GM21526 (cell line): ENCODE data around the gene SUGCT.
A peak's percentile ranks its signal among the peaks of the same experiment; 100 is the strongest.
"Not testable (repeated sequence)": the region's sequence is repeated elsewhere in the genome, so short reads cannot be mapped to it uniquely, and the experiment has no call there.

Experiments
- ATAC-seq: cut with Tn5 transposase; IDR thresholded peaks from one replicate; pipeline ENCODE4 v1.9.1; 2021; ENCODE audit warnings: moderate library complexity; ENCODE audit not compliant: unreplicated experiment, low FRiP score

Gene SUGCT

DNA sequence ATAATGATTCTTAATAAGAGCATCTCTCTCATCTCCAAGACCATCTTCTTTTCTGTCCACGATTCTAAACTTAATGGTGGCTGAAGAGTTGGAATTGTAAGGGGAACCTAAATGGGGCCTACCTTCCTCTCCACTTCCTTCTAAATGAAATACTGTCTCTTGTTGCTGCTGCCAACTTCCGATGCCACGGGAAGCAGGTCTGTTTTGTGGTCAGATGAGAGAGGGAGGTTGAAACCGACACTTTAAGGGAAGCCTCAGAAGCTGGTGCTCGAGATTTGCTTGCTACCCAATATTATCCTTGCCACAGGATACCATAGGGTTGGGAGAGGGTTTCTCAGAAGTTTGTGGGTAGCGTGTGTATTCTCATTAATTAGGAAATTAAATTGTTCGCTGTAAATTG is 464.1 kb downstream of the SUGCT start:
- ATAC-seq: no peak

DNA sequence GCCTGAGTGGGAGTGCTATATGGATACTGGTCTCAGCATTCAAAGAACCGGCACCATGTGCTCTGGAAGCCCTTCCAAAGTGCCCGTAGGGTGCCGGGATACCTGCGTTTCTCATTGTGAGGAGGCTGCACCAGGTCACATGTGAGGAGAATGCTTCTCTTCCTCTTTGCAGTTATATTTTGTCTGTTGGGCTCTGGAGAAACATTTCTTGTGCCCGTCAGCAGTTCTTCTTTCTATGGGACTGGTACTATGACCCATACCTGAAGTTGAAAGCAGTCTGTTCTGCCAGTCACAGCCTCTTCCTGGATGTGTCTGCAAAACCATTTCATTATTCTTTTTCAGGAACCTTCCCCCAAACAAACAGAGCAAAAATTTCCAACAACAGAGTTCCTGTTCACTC is 465.0 kb downstream of the SUGCT start:
- no peak for ATAC-seq

DNA sequence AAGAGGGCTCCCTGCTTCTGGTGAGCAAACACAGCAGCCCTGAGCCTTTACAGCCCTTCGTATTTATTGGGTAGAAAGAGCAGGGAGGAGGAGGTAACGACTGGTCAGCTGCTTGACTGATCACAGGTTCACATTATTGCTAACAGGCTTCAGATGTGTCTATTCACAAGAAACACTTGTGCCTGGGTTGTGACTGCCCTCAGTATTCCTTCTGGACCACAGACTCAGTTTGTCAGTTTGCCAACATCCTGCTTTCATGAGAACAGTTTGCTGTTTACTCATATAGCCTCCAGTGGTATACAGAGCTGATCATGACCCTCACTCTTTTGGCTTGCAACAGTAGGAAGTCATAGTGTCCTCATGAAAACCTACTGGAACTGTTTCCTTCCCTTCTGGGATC is 467.5 kb downstream of the SUGCT start:
- not testable (repeated sequence) for ATAC-seq

DNA sequence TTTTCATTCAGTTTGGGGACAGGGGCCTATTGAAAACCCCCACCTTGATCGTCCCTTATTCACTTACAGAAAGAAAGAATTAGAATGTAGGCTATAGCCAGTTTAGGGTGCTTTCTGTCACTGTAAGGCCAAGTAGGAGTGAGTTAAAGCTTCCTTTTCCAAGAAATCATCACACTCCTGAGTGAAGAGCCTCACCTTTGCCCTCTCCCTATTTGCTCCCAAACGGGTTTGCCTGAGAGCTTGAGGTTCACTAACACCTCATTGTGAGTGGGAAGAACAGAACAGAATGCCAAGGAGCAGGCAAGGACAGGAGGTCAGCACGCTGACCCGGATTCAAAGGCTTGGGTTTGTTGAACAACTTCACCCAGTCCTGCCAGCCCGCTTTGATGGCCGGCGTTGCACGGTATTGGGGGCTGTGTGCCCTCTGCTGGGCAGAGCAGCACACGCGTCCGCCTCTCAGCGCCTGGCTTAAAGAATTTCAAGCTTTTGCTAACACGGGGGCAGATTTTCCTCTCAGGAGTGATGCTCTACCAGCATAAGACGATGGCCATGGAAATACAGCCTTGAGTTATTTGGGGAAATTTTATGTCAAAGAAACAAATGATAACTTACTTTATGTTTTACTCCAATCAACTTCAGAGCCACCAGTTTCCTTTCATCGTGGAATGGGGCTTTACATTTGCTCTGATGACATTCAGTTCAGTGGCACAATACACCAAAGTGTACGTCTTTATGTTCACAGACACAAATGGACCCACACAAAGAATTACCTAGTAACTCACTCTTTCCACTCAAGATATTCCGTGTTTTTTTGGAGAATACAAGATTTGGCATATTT is 470.0 kb downstream of the SUGCT start:
- ATAC-seq: peak; percentile 77

DNA sequence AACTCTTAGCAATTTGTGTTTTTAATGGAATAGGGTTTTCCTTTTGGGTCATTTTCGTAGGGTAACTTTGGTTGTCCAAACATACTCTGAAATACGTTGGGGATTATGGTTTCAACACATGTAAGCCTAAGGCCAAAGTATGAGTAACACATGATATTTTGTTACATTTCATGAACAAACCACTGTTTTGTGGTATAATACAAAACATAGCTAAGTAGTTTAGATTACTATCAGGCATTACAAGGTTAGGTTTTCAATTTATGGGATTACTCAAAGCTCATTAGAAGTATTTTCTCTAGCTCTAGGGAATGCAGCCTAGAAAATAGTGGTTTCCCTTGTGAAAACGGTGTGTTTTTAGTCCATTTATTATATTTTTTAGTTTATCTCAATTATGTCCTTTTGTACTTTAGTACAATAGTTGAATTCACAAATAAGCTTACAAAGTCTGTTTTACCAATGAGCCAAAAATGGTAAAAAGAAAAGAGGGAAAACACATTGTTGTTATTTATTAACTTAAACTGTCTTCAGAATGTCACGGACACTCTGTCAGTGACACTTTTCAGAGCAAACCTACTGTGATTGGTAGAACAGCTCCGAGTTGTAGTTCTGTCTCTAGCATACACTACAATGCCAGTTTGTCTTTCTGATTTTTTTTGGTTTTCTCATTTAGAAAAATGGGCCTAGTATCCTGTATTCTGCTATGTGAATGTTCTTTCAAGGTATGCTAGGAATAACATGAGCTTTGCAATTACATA is 473.7 kb downstream of the SUGCT start:
- no peak for ATAC-seq

DNA sequence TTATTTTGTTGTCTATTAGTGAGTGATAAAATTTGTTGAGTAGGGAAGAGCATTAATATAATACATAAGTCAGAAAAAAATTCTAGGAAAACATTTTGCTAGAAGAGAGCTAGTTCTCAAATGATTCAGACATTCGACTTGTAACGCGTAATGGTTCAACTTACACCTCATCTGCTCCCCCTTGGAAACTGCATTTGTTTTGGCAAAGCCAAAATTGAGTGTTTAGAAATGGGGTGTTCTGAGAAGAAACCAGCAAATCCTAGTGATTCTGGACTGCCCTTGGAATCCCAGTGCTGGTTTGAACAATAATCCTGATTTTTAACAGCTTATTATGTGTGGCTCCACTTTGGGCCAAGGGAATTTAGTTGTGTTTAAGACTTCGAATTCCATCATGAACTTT is 475.7 kb downstream of the SUGCT start:
- no peak for ATAC-seq

DNA sequence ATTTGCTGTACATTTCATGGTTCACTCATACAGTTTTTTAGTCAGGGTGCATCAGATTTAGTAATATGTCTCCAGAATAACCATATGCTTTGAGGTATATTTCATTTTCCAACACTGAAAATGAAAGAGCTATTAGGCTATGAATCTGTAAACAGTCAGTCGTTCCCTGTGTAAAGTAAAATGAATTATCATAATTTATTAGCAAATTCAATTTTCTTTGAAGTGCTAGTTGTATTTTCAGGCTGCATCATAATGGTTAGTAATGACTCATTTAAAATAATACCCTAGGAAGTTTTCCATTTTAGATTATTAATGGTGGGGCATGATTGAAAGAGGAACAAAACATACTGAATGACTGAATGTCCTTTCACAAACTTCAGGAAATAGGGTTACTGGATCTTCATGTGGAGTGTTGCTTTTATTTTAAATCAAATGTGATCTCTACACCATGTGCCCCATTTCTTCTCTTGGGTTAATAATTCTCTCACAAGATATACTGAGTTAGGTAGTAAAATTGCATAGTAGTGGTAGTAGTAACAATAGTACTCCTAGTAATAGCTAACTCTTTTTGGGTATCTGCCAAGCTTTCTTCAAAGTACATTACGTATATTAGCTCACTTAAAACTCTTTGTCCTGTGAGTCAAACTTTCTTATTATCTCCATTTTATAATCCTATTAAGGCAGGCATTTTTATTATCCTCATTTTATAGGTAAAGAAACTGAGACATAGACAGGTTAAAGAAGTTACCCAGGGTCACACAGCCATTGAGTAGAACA is 476.5 kb downstream of the SUGCT start:
- no peak for ATAC-seq

DNA sequence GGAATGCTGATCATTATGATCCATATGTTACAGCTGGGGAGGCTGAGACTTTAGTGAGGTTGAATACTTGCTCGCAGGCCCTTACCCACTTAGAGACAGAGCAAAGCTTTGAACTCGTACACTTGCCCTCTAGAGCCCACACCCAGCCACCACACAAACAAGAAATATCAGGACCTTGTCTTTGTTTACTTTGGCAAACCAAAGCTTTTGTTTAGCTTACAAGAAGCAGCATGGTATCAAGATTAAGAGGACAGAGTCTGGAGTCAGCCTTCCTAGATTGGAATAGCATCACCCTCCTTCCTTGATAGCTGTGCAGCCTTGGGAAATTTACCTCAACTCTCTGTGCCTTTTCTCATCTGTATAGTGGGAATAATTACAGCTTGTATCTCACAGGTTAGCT is 477.5 kb downstream of the SUGCT start:
- no peak for ATAC-seq

DNA sequence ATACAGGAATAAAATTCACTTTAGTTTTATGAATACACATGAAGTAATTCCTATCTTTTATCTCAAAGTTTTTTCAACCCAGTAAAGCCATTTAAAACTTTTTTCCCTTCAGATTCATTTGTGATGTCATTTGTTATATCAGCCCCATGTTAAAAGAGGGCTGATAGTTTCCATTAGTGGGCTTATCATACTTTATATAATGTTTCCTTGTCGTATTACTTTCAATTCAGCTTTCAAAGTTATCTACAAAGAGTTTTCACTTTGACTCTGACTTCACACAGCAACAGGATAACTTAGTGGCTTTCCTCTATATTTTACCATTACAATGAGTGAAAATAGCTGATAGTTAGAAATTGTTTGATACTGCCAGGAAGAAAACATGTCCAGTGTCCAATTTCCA is 484.8 kb downstream of the SUGCT start:
- no peak for ATAC-seq

DNA sequence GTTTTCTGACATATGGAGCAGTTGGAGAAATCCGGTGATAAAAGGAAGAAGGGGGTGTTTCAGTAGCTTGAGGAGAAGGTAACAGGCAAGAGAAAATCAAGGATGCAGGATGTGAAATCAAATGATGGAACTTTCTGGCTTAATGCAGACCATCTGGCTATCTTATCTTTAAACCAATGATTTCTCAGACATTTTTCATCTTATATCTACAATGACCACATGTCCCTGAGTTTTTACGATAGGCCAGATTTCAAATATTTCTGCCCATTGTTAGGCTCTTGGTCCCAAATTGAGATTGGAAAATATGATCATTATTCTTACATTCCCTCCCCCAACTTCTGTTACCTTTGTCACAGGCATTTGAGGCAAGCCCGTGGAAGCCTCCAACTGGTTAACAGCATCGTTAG is 486.8 kb downstream of the SUGCT start:
- no peak for ATAC-seq

DNA sequence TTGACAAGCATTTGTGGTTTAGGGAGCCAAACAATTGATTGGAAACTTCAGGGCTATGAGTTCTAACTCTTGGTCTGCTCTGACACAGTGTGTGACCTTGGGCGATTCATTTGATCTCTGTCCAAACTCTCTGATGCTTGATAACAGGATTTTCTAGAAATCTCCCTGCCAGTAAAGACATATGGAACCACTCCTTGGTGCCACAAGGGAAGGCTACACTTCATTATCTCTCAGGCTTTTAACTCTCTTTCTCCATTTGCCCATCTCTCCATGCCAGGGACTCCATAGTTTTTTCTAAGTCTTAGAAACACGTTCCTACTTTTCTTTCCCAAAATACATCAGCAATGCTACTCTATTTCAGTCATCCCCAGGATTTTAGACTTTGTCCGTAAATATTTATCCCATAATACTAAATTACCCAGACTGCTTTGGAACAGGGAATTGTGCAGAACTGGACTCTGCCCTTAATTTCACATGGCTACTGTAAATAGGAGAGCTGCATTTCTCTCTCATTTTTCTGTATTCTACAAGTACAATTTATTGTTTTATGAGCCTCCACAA is 488.2 kb downstream of the SUGCT start:
- ATAC-seq: no peak

DNA sequence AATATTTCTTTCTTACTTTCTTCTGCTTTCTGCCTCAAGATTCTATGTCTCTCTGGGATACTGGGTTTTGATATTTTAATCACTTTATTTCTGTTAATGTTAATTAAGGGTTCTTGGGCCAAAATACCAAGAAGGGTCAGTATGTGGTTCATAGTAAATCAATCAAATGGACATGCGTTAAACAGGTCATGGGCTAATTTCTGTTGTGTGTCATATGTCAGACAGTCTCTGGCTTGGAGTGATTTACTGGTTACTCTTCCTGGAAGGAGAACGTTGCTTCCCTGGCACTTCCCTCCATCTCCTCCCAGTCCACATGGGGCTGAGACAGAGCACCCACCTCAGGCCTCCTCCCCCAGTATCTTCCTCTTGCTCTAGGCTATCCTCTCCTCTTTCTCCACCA is 489.1 kb downstream of the SUGCT start:
- no peak for ATAC-seq

DNA sequence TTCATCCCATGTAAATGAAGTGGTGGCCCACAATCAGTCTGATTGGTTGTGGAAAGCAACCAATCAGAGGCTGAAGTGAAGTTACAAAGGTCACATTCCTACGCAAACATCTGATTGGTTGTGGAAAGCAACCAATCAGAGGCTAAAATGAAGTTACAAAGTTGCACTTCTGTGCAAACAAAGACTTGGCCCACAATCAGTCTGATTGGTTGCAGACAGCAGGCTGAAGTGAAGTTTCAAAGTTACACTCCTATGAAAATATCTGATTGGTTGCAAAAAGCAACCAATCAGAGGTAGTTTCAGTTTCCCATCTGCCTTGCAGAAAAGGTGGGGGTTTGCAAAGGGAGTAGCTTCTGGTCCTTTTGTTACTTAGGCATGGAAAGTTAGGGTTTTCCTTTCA is 492.6 kb downstream of the SUGCT start:
- ATAC-seq: not testable (repeated sequence)

DNA sequence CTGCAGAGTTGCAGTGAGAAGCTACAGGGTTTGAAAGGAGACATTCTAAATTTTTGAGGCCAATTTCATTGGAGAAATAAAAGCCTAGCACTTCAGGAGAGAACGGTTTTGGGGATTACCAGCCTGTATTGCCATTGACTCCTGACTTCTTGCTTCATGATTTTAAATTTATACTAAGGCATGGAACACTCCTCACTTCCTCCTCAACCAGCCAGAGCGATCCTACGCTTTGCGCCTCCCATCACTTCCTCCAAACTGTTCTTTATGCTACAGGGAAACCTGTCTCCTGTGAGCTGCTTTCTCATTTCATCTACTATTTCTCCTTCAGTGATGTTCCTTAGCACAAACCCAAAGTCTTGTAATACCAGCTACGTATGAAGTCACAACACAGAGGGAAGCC is 495.1 kb downstream of the SUGCT start:
- ATAC-seq: no peak

DNA sequence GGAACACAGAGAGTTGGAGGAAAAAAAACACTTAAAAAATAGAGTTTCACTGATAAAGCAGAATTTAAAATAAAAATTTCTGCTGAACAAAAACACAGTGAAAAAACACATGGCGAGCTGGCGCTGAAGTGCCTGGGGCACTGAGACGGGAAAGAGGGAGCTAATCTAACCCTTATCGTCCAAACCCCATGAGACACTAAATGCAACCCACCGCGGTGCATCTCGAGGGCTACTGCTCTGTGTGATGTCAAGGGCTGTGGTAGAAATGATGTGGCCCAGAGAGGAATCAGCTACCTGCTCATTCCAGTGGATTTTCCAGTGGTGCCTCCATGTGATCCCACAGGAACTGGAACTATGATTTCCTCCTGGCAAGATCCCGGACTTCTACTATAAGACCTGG is 499.3 kb downstream of the SUGCT start:
- no peak for ATAC-seq

DNA sequence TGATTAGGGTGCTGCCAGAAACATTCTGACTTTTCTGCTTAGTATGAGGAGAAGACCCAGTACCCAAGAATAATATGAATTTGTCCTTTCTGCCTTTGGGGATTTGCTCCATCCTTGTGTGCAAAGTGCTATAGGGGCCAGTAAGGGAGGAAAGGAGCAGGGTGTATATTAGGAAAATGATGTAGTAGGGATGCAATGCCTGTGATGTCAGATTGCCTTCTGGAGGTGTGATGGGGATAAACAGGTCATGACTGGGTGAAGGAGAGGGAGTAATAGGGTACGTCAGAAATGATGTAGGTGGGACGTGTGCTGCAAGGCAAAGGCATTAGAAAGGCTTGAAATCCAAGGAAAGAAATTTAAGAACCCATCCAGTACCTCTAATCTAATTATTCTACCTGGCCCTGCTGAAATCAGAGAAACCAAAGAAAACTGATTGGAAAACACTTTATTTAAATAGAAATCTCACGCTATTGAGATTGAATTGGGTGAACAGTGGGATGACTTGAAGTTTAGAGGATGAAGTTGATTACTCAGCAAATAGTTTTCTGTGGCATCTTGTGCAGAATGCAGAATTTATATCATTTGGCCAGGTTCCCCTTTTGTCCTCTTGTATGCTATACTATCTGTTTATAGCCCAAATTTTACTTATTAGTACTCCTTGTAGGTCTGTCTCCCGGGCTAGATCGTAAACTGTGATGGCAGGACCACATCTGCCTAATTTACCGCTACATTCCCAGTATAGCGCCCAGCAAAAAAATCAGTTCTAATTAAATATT is 503.9 kb downstream of the SUGCT start:
- no peak for ATAC-seq

DNA sequence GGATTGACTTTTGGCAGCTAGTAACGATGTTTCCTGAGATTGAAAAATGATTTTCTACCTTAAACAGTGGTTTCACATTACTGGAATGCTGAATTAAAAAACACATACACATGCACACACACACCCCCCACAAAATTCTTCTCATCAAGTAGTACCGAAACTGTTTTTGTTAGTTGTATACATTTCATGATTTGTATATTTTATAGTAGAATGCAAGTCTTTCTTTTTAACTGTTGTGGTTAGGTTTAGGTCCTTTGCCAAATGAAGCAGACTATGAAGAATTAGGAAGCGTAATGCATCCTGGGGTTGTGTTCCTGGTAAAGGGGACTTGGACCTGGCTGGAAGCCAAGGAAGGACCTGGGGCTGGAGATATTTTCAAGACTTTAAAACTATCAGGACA is 505.8 kb downstream of the SUGCT start:
- no peak for ATAC-seq

DNA sequence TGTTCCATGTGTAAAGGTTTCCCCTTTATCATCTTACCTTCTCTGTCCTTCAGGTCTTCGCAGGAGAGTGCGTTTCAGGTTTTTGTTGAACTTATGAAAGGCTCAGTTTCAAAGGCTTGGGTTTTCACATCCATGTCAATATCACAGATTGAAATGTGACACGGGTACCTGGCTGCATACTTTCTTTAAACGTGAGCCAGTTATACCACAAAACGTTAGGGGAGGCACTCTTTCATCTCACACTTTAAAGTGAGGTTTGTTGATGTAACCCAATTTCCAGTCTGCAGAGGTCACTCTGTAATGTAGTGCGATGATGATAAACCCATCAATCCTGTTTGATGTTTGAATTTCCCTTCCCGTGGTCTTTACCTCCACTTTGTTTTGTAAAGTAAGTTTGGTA is 506.9 kb downstream of the SUGCT start:
- ATAC-seq: no peak

DNA sequence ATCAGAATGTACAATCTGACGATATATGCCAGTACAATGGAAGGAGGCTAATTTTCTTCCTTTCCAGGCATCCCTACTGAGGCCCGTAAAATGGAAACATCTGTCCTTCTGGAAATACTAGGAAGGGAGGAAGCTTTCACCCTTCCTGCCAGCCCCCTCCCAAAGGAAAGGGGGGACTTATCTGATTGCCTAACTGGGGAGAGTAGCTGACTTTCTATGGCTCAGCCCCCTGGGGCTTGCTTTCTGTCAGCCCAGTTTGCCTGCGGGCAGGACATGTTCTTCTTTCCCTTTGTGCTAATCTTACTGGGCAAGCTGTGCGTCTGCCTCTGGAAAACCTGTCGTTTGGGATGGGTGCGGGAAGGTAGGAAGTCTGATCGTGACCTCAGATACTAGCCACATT is 508.9 kb downstream of the SUGCT start:
- ATAC-seq: no peak
